Lower leg skin (tissue), 4 donors: Measurements from ENCODE around the gene TANC1. TPM values are rescaled to one million over a fixed set of nuclear protein-coding genes. Genes with fewer than 3 reads are reported as not detected.
A peak's percentile ranks its signal among the peaks of the same experiment; 100 is the strongest.

Source experiments
- DNase-seq, 2 donors: peaks; one replicate each; pipeline ENCODE4 v3.0.0-alpha.2; 2019; ENCODE audit warnings: low spot score in 2 of 2
- H3K4me3 ChIP-seq: fragments of 200-600 bp; sonication (generic); 2 replicates; pipeline ENCODE4 v1.5.1; 2017; ENCODE audit warnings: mild to moderate bottlenecking, low read depth; ENCODE audit not compliant: poor library complexity, severe bottlenecking
- CTCF ChIP-seq, 3 donors: fragments of 450-650 bp; IDR thresholded peaks; one replicate each; pipeline ENCODE4 v1.5.1; 2016; ENCODE audit warnings: antibody characterized with exemption in 3 of 3, mild to moderate bottlenecking in 3 of 3, moderate library complexity in 2 of 3
- POLR2A ChIP-seq, 2 donors: fragments of 450-650 bp; IDR thresholded peaks; one replicate each; pipeline ENCODE4 v1.6.1; 2016 to 2017; ENCODE audit warnings: antibody characterized with exemption in 2 of 2, mild to moderate bottlenecking in 1 of 2, moderate library complexity in 1 of 2
- WGBS, 2 donors: methylation state at CpG; one replicate each; pipeline ENCODE4 v1.1.5; 2018; 5-methylcytosine and 5-hydroxymethylcytosine counted together
- intact Hi-C: fragments of 100-400 bp; cut with DNase I; formaldehyde crosslinking; loops from one replicate; pipeline ENCODE4 v1.15.0; 2023; ENCODE audit warnings: low total_unique reads
- total RNA-seq, 4 donors: library from RNA; depleted of rRNA; stranded (reverse); fragments of >200 nt; gene quantifications; one replicate each; pipeline ENCODE4 v1.1.0, GENCODE V29; 2016

Gene TANC1
- total RNA-seq, 4 donors from 2014 or later: 65.8 to 111 (median 93.6) TPM

- intact Hi-C loops: no loop called here
- 57 to 66% methylated on average over 13 of the region's 13 CpGs for WGBS, 2 donors
- no peak for TF ChIP-seq CTCF (IDR thresholded peaks at IDR 0.05)
- no peak for TF ChIP-seq POLR2A (IDR thresholded peaks at IDR 0.05)
- DNase-seq: peak; percentile 79 to 92
- no peak overlapping the region for H3K4me3 ChIP-seq
These were observed 73.8 kb downstream of the TANC1 start for GRCh38 chr2:159042115-159042850.

DNA sequence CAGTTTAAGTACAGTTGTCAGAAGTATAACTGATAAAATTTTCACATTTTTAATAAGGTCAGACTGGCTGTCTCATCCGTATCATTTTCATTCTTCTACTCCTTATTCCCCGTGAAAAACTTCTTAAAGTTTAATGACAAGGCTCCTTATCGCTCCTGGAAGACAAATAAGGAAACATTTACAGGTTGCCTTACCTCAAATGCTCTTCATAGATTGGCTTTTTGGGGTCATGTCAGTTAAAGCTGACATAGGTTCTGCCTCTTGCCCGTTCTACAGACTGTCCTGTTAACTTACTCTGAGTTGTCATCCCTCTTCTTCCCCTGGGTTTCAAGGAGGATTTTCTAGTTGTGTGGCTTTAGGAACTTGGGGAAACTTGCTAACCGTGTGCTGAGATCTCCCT lies 75.3 kb downstream of the TANC1 start:
- DNase-seq: no peak
- WGBS, 2 donors: 67% methylated on average over 5 of the region's 5 CpGs
- TF ChIP-seq CTCF (IDR thresholded peaks at IDR 0.05) (no peak), POLR2A (IDR thresholded peaks at IDR 0.05) (no peak)
- intact Hi-C loops: no loop called here
- H3K4me3 ChIP-seq: no peak overlapping the region

DNA sequence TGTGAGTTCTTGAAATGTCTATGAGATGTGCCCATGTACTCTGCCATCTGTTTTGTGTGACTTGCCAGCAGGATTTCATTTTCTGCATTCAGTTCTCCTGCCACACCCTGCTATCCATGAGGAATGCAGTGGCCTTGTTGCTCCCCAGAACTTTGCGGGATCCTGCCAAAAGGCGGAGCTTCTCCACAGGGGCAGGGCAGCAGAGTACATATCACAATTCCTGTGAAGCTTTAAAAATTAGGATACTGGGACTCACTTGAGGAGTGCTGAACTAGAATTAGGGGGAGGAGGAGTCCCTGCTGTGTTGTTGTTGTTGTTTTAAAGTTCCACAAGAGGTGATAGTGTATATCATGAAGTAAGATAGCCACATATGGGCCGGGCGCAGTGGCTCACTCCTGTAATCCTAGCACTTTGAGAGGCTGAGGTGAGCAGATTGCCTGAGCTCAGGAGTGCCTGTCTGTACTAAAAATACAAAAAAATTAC lies 76.4 kb downstream of the TANC1 start:
- peak in 1 of 2 donors; percentile 68 for DNase-seq
- 36 to 57% methylated on average over 4 of the region's 4 CpGs for WGBS, 2 donors
- intact Hi-C loops: no loop called here

DNA sequence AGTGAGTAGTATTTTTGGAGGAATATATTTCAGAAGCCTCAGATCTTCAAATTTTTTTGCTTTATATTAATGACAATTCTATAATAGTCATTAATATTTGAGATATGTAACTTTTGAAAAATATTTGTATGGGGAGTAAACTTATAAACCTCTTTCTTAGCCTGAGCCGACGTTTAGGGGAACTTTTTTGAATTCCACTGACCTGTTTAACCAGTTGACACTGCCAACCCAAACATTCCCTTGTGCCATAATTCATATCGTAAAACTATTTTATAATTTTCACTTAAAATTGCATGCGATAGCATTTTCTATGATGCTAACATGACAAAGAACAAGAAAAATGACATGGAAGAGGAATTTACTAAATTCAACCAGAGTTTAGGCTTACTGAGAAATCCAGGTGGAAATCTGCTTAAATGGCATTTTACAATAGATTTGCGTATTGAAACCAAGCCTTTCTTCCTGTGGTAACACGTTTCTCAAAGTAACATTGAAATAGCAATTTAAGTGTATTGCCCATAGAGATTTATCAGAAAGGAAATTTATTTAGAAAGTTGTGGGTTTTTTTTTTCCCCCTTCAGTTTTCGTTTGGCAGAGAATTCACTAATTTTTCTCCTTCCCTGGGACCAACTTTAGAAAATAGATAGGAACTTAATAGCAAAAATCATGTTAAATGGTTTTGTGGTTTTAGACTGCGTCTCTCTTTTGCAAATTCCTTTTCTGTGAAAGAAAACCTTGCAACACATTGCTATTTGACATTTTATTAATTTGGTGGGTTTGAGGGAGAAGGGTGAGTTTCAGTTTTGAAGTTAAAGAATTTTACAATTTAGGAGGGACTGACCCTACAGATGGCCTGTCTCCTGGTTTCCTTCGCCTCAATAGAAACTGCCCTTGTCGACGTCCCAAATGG lies 77.4 kb downstream of the TANC1 start:
- intact Hi-C loops: no loop called here
- 41 to 42% methylated on average over 11 of the region's 11 CpGs for WGBS, 2 donors
- no peak for DNase-seq
- no peak overlapping the region for H3K4me3 ChIP-seq
- TF ChIP-seq CTCF (IDR thresholded peaks at IDR 0.05) (no peak), POLR2A (IDR thresholded peaks at IDR 0.05) (no peak)

More for the DNA sequence above, 76.4 kb downstream of the TANC1 start:
- H3K4me3 ChIP-seq: no peak overlapping the region
- TF ChIP-seq POLR2A (IDR thresholded peaks at IDR 0.05): no peak
- no peak for TF ChIP-seq CTCF (IDR thresholded peaks at IDR 0.05)

DNA sequence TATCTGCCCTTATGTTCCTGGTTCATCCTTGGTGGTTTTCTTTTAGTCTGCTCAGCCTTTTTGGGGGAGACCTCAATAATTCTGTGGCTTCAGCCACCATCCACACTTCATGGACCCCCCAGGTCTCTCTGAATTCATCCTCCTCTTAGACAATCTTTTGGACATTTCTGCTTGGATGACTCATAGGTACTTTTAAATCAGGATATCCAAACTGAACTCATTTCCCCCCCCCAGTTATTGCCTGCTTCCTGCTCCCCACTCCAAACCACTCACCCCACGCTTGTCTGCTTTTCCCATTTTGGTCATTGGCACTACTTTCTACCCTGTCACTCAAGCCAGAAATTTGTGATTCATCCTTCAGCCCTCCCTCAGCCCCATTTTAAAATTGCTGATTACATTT lies 78.5 kb downstream of the TANC1 start:
- 9 to 16% methylated on average over 1 of the region's 1 CpG for WGBS, 2 donors
- no peak for TF ChIP-seq CTCF (IDR thresholded peaks at IDR 0.05)
- TF ChIP-seq POLR2A (IDR thresholded peaks at IDR 0.05): no peak
- intact Hi-C loops: no loop called here
- H3K4me3 ChIP-seq: no peak overlapping the region
- no peak for DNase-seq
